Fibroblast of the aortic adventitia (primary cell): ENCODE measurements around the gene HES3. TPM values are rescaled to one million over a fixed set of nuclear protein-coding genes. Genes with fewer than 3 reads are reported as not detected.
A peak's percentile ranks its signal among the peaks of the same experiment; 100 is the strongest.

ENCODE experiments used
- DNase-seq: peaks from one replicate; pipeline ENCODE4 v3.0.0-alpha.2; 2010; ENCODE audit warnings: low read depth
- H3K4me3 ChIP-seq: 2 replicates; pipeline ENCODE4 v1.5.1; 2011; ENCODE audit warnings: low read depth, mild to moderate bottlenecking, control low read depth, low read length, moderate library complexity
- CTCF ChIP-seq: IDR thresholded peaks from 2 replicates; pipeline ENCODE4 v1.5.1; 2011; ENCODE audit warnings: mild to moderate bottlenecking, low read length, control low read depth, inconsistent platforms; ENCODE audit not compliant: insufficient read depth
- total RNA-seq: library from RNA; depleted of rRNA; stranded (reverse); fragments of >200 nt; gene quantifications from 2 replicates; pipeline ENCODE4 v1.2.3, GENCODE V29; 2012; ENCODE audit warnings: low replicate concordance

HES3 gene
- total RNA-seq, 1 donor: not detected

- H3K4me3 ChIP-seq: no peak overlapping the region
- DNase-seq: no peak
- TF ChIP-seq CTCF: no peak
Measured at GRCh38 chr1:6274622-6275139, 30.7 kb downstream of the HES3 start.

DNA sequence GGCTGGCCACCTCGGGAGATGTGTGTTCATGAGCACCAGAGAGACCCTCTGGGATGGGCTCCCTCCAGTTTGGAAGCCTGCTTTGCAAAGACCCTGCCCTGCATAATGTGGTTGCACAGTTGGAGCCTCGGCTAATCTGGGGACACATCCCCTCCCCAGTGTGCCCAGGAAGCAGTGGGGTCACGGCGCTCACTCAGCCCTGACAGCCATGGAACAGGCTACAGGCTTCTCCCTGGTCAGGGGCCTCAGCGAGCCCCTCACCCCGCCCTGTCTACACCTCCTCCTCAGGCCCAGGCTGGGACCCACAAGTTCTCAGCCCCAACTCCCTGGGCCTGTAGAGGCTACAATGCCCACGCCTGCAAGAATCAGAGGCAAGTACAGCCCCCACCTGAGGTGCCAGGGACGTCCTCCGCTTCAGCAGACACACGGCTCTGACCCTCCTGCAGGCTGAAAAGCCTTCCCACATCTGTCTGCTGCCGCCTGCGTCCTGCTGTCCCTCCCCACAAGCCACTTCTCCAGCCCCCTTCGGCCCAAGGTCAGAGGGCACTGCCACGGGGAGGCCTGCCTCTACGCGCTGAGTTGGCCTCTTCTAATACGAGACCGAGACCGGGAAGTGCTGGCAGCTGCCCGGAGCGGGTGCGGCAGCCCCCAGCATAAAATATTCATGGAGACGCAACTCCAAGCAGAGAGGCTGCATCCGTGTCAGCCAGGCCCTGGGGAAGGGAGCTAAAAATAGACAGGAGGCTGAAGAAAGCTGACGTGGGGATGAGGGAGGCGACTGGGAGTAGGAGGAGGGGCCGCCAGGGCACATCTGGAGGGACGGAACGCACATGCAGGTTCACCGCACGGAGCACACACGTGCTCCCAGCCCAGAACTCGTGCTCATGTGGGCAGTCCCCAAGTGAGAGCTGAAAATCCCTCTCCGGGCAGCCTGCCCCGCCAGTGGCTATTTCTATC, 32.1 kb downstream of the HES3 start:
- TF ChIP-seq CTCF: no peak
- H3K4me3 ChIP-seq: peak overlapping the region; percentile 6
- peak; percentile 76 for DNase-seq

GRCh38 chr1:6276811-6277555, 33.0 kb downstream of the HES3 start:
- H3K4me3 ChIP-seq: no peak overlapping the region
- no peak for TF ChIP-seq CTCF
- DNase-seq: no peak

DNA sequence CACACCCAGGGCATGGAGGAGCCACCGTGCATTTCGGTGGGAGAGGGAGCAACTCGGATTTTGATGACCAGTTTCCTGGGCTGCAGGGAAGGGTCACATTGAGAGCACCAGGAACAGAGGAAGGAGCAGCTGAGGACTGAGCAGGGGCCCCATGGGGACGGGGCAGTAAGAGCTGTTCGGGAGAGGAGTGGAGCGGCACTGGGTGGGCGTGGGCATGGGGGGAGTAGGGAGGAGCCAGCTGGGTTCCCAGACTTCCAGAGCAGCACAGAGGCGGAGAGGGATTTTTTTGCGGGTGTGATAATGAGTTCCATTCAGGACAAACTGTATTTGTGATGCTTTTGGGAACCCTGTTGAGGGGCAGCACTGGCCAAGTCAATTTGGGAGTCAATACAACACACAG, 34.3 kb downstream of the HES3 start:
- no peak overlapping the region for H3K4me3 ChIP-seq
- no peak for TF ChIP-seq CTCF
- no peak for DNase-seq

- TF ChIP-seq CTCF: no peak
- no peak for DNase-seq
- H3K4me3 ChIP-seq: no peak overlapping the region
Measured at GRCh38 chr1:6279066-6279465, 35.1 kb downstream of the HES3 start.

GRCh38 chr1:6279613-6280383, 35.8 kb downstream of the HES3 start:
- no peak for TF ChIP-seq CTCF
- no peak for DNase-seq
- no peak overlapping the region for H3K4me3 ChIP-seq
